Islet precursor cell (in vitro differentiated cells): ENCODE data around the gene ADCY7.

ENCODE experiments used
- DNase-seq: peaks from one replicate; pipeline ENCODE4 v3.0.0-alpha.2; 2018

The ADCY7 gene

DNA sequence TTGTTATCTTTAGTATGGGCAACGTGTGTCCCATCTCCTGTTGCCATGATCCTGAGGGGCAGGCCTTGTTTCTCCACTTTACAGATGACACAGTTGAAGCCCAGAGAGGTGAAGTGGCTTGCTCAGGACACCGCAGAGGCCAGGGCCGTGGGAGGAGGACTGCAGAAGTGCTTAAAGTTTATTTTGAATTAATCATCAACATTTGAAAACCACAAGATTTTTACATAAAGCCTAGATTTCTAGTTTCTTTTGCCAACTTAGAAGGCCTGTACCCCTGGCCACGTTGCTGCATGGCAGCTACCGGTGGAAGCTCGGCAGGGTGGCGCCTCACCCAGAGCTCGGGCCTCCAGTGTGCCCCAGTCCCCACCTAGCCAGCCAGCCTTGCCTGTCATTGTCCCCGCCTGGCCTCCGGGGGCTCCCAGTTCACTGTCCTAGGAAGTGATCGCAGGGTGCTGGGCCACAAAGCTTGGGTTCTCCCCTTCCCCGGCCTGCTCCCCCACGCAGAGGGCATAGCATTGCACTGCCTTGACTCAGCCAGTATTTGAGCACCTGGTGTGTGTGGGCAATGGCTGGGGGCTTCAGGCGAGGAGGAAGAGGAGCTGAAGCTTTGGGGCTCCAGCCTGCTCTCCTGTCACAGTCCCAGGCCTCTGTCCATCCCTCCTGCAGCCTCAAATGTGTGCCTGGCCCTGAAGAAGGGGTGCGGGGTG, 14.8 kb upstream of the ADCY7 start:
- peak; percentile 40 for DNase-seq

- peak; percentile 35 for DNase-seq
Observed at GRCh38 chr16:50252082-50252611, 14.2 kb upstream of the ADCY7 start.

- DNase-seq, result no peak
Observed at GRCh38 chr16:50252874-50253513, 13.4 kb upstream of the ADCY7 start.

- DNase-seq, result no peak
Observed at GRCh38 chr16:50253514-50253910, 12.8 kb upstream of the ADCY7 start.

GRCh38 chr16:50254072-50254471, 12.3 kb upstream of the ADCY7 start:
- no peak for DNase-seq

- no peak for DNase-seq
Observed at GRCh38 chr16:50255538-50255937, 10.8 kb upstream of the ADCY7 start.

DNA sequence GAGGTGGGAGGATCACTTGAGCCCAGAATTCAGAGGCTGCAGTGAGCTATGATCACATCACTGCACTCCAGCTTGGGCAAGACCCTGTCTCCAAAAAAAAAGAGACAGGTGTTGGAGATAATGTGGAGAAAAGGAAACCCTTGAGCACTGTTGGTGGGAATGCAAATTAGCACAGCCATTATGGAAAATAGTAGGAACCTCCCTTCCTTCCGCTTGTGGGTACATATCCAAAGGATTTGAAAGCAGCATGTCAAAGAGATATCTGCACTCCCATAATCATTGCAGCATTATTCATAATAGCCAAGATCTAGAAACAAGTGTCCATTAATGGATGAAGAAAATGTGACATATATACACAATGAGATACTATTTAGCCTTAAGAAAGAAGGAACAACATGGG, 9.7 kb upstream of the ADCY7 start:
- no peak for DNase-seq

DNA sequence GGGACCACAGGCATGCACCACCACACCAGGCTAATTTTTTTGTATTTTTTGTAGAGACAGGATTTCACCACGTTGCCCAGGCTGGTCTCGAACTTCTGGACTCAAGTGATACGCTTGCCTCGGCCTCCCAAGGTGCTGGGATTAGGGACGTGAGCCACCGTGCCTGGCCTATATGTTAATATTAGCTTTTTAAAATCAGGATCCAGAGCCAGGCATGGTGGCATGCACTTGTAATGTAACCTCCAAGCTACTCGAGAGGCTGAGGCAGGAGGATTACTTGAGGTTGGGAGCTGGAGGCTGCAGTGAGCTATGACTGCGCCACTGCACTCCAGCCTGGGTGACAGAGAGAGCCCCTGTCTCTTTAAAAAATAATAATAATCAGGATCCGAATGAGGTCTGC, 8.5 kb upstream of the ADCY7 start:
- no peak for DNase-seq

GRCh38 chr16:50259334-50260205, 6.8 kb upstream of the ADCY7 start:
- peak; percentile 58 for DNase-seq

DNA sequence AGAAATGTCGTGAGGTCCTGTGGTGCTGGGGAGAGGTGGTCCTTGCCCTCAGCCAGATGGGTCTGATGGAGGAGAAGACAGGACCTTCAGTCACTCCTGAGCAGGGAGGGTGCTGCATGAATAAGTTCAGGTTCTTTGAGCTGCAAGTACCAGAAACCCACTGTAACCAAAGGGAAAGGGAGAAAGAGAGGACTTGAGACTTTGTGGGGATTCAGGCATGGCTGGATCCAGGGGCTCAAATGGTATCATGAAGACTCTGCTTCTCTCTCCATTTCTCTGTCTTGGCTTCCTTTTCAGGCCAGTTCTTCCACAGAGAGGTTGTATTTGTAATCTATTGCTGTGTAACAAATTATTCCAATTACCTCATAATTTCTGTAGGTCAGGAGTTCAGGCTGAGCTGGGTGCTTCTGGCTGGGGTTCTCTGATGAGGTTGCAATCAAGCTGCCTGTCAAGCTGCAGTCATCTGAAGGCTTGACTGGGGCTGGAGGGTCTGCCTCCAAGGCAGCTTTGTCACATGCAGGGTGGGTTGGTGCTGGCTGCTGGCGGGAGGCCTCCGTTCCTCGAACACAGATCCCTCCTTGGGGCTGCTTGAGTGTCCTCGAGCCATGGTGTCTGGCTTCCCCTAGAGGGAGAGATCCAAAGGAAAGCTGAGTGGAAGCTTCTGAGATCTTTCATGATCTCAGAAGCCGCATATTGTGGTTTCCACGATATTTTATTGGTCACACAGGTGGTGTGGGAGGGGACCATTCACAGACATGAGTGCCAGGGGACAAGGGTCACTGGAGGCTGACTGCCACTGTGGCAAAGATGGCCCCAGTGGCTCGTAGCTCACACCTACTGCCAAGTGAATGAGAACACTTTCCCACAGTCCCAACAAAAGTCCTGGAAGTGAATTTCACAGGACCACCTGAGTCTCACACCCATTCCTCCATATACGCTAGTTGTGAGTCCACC, 5.9 kb upstream of the ADCY7 start:
- DNase-seq, result no peak

GRCh38 chr16:50261160-50261706, 5.1 kb upstream of the ADCY7 start:
- no peak for DNase-seq

GRCh38 chr16:50261707-50262235, 4.6 kb upstream of the ADCY7 start:
- DNase-seq, result no peak

- peak; percentile 45 for DNase-seq
Observed at GRCh38 chr16:50263060-50263909, 3.1 kb upstream of the ADCY7 start.

- no peak for DNase-seq
Observed at GRCh38 chr16:50263940-50264929, 2.1 kb upstream of the ADCY7 start.

DNA sequence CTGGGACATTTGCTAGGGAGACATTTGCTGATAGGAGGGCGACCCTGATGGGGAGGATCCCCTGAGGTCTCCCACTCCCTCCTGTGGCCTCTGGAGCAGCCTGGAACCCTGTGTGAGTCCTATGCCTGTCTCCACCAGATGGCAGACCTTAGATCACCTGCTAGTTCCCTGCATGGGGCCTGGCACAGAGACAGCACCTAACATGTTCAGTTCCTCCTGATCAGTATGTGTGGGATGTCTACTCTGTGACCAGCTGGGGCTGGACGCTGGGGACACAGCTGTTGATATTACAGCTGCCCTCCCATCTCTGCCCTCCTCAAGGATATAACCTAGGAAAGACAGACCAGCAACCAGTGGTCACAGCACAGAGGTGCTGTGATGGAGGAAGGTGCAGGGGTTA, 1.1 kb upstream of the ADCY7 start:
- peak; percentile 60 for DNase-seq

- no peak for DNase-seq
Observed at GRCh38 chr16:50265716-50266336, 525 bp upstream of the ADCY7 start.

DNA sequence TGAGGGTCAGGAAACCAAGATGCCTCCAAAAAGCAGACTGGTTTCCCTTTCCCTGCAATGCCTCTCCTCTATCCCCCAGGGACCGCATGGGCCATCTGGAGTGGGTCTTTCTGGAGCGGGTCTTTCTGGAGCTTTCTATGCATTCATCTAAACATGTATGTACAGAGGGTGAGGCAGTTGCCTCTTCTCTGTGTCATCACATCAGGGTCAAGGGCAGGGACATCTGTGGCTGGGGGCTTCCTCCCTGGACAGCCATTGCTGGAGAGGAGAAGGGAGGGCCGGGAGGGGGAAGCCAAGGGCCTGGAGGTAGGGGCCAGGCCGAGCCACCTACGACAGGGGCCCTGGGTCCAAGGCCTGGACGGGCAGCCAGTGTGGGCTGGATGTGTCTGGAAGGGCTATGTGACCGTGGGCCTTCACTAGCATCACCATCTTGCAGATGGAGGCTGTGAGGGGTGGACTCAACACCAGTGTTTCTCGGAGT, 840 bp downstream of the ADCY7 start:
- no peak for DNase-seq

- DNase-seq, result no peak
Observed at GRCh38 chr16:50267651-50268050, 1.3 kb downstream of the ADCY7 start.

- no peak for DNase-seq
Observed at GRCh38 chr16:50268352-50268751, 2.0 kb downstream of the ADCY7 start.
